Gastroesophageal sphincter (tissue), 4 donors: ENCODE results near the gene GPN1. TPM values are rescaled to one million over a fixed set of nuclear protein-coding genes. Genes with fewer than 3 reads are reported as not detected.

ENCODE experiments used
- ATAC-seq: fragments of 150-250 bp; one replicate; pipeline ENCODE4 v1.9.1; 2016; ENCODE audit warnings: mild to moderate bottlenecking, moderate library complexity
- H3K27ac ChIP-seq, 4 donors: fragments of 200-600 bp; sonication (generic) in 3 of 4; 1 replicate in 3 of 4; 2 replicates in 1 of 4; pipeline ENCODE4 v1.5.1; 2016 to 2019
- H3K27me3 ChIP-seq: fragments of 200-600 bp; sonication (generic); one replicate; pipeline ENCODE4 v1.5.1; 2019
- H3K36me3 ChIP-seq, 2 donors: fragments of 200-600 bp; sonication (generic); one replicate each; pipeline ENCODE4 v1.5.1; 2019; ENCODE audit warnings: control low read depth in 1 of 2
- H3K4me1 ChIP-seq, 3 donors: fragments of 200-600 bp; sonication (generic); 1 replicate in 2 of 3; 2 replicates in 1 of 3; pipeline ENCODE4 v1.5.1; 2016 to 2019; ENCODE audit warnings: control low read depth in 2 of 3
- H3K4me3 ChIP-seq, 2 donors: fragments of 200-600 bp; sonication (generic); one replicate each; pipeline ENCODE4 v1.5.1; 2019; ENCODE audit warnings: mild to moderate bottlenecking in 1 of 2, moderate library complexity in 1 of 2
- H3K9me3 ChIP-seq, 3 donors: fragments of 200-600 bp; sonication (generic); one replicate each; pipeline ENCODE4 v1.5.1; 2017 to 2019; ENCODE audit warnings: control low read depth in 2 of 3
- CTCF ChIP-seq, 4 experiments: fragments of 200-600 bp in 2 of 4; fragments of 450-650 bp in 2 of 4; sonication (generic) in 1 of 4; IDR thresholded peaks; one replicate each; pipeline ENCODE4 v1.5.1; 2017 to 2019; ENCODE audit warnings: antibody characterized with exemption in 4 of 4, mild to moderate bottlenecking in 2 of 4, moderate library complexity in 2 of 4
- EP300 ChIP-seq: sonication (generic); formaldehyde crosslinking; IDR thresholded peaks from one replicate; pipeline ENCODE4 v1.6.1; 2017; ENCODE audit warnings: antibody characterized with exemption, mild to moderate bottlenecking
- POLR2A ChIP-seq, 2 donors: fragments of 450-650 bp; IDR thresholded peaks; one replicate each; pipeline ENCODE4 v1.6.1; 2017; ENCODE audit warnings: antibody characterized with exemption in 2 of 2, mild to moderate bottlenecking in 2 of 2, moderate library complexity in 1 of 2
- POLR2AphosphoS5 ChIP-seq: sonication (generic); formaldehyde crosslinking; IDR thresholded peaks from one replicate; pipeline ENCODE4 v1.6.1; 2017; ENCODE audit warnings: antibody characterized with exemption
- WGBS, 2 donors: methylation state at CpG; one replicate each; pipeline ENCODE4 v1.1.5; 2018; ENCODE audit warnings: low coverage in 1 of 2; 5-methylcytosine and 5-hydroxymethylcytosine counted together
- total RNA-seq, 4 donors: library from RNA; depleted of rRNA; stranded (reverse); fragments of >200 nt; gene quantifications; one replicate each; pipeline ENCODE4 v1.1.0, GENCODE V29; 2016

The GPN1 gene
- total RNA-seq: 10 to 100 TPM; 20.9 to 34.5 (median 21.4) TPM

GRCh38 chr2:27628767-27629709 lies at the start of gene GPN1, which contains the start of gene CCDC121:
Gene GPN1 (plus strand): TSS chr2:27629050. CDS start chr2:27629059, 9 bp downstream.
Gene CCDC121 (minus strand): TSS chr2:27629012. CDS start chr2:27627799, 1,213 bp downstream.
- Histone ChIP-seq H3K36me3 (peaks cover 2 to 46% of the 10 kb centered on the region in 2 donors), H3K4me3 (peak within 1 kb of the TSS; percentile 73 to 78), H3K9me3 (no peaks in the 10 kb centered on the region), H3K27me3 (no peaks in the 10 kb centered on the region), H3K4me1 (peaks cover 0 to 26% (median 14%) of the 10 kb centered on the region in 3 donors), H3K27ac (peak within 1 kb of the TSS; percentile 18 to 81 (median 74))
- peak; percentile 96 for ATAC-seq
- 0 to 3% methylated on average over 5 to 13 of the region's 44 CpGs for WGBS, 2 donors
- TF ChIP-seq CTCF (IDR thresholded peaks at IDR 0.05) (no peak), POLR2A (IDR thresholded peaks at IDR 0.05) (peak in 1 of 2 donors; percentile 43), POLR2AphosphoS5 (peak; percentile 70)

GRCh38 chr2:27581417-27582128 lies 47.3 kb upstream of the GPN1 start:
- WGBS, 2 donors: 94 to 97% methylated on average over 5 to 13 of the region's 19 CpGs
- Histone ChIP-seq H3K4me3 (no peak overlapping the region), H3K27ac (no peak overlapping the region), H3K9me3 (peaks cover 0 to 51% (median 0%) of the 10 kb centered on the region in 3 donors), H3K27me3 (no peaks in the 10 kb centered on the region), H3K36me3 (no peaks in the 10 kb centered on the region), H3K4me1 (peaks cover 5 to 39% (median 8%) of the 10 kb centered on the region in 3 donors)
- no peak for TF ChIP-seq CTCF (IDR thresholded peaks at IDR 0.05)
- TF ChIP-seq POLR2A (IDR thresholded peaks at IDR 0.05): no peak
- no peak for TF ChIP-seq POLR2AphosphoS5
- no peak for TF ChIP-seq EP300
- ATAC-seq: no peak

- no peaks in the 10 kb centered on the region for H3K36me3 ChIP-seq
- ATAC-seq: no peak
- peaks cover 0 to 44% (median 0%) of the 10 kb centered on the region in 3 donors for H3K9me3 ChIP-seq
- H3K27me3 ChIP-seq: no peaks in the 10 kb centered on the region
- H3K27ac ChIP-seq: peak overlapping the region; percentile 7 to 82 (median 78)
- 70% methylated on average over 9 of the region's 16 CpGs; no CpG with 5 or more reads in 1 of the 2 donors for WGBS, 2 donors
- TF ChIP-seq POLR2A (IDR thresholded peaks at IDR 0.05) (no peak), CTCF (IDR thresholded peaks at IDR 0.05) (no peak), EP300 (no peak), POLR2AphosphoS5 (no peak)
- peak overlapping the region; percentile 69 to 87 for H3K4me3 ChIP-seq
- H3K4me1 ChIP-seq: peaks cover 5 to 39% (median 8%) of the 10 kb centered on the region in 3 donors
Observed at GRCh38 chr2:27582129-27582694, 46.6 kb upstream of the GPN1 start.

- Histone ChIP-seq H3K36me3 (no peaks in the 10 kb centered on the region), H3K9me3 (peaks cover 0 to 38% (median 0%) of the 10 kb centered on the region in 3 donors), H3K4me3 (peak within 1 kb of the TSS; percentile 69 to 87), H3K4me1 (peaks cover 5 to 39% (median 8%) of the 10 kb centered on the region in 3 donors), H3K27me3 (no peaks in the 10 kb centered on the region), H3K27ac (peak within 1 kb of the TSS; percentile 27 to 82 (median 78))
- ATAC-seq: peak; percentile 97
- peak; percentile 58 for TF ChIP-seq POLR2AphosphoS5
- peak; percentile 29 to 39 for TF ChIP-seq POLR2A (IDR thresholded peaks at IDR 0.05)
- TF ChIP-seq CTCF (IDR thresholded peaks at IDR 0.05): peak in 2 of 4 experiments; percentile 8 to 21
- TF ChIP-seq EP300: no peak
- WGBS, 2 donors: 0% methylated on average over 2 to 16 of the region's 38 CpGs
Observed at GRCh38 chr2:27582695-27583389, 46.0 kb upstream of the GPN1 start, which contains the start of gene ZNF512. Gene ZNF512 (plus strand): TSS chr2:27583042. CDS start chr2:27583113, 71 bp downstream.
